ENCODE data around the gene PPP1R13L.
"Not testable (repeated sequence)": the region's sequence is repeated elsewhere in the genome, so short reads cannot be mapped to it uniquely, and the experiment has no call there.

The PPP1R13L gene

GRCh38 chr19:45419396-45419795 is 14.5 kb upstream of the PPP1R13L start:
- Histone ChIP-seq H3K36me3 (ENCODE audit: insufficient read depth, low read length) (peaks cover 51% of the 10 kb centered on the region), H3K9ac (ENCODE audit: low read depth, low read length) (no peak overlapping the region), H3K9me3 (ENCODE audit: insufficient read depth, low read depth, low read length) (no peaks in the 10 kb centered on the region), H3K4me1 (ENCODE audit: insufficient read depth, low read length) (no peaks in the 10 kb centered on the region; the same call in 1 of the 2 replicates), H3K27me3 (ENCODE audit: insufficient read depth, low read length) (no peaks in the 10 kb centered on the region), H3K27ac (ENCODE audit: low read depth, low read length) (no peak overlapping the region), H3K4me3 (ENCODE audit: low read length) (no peak overlapping the region)
- 91% methylated on average over 4 of the region's 4 CpGs for WGBS

- Histone ChIP-seq H3K27ac (ENCODE audit: low read depth, low read length) (no peak overlapping the region), H3K9ac (ENCODE audit: low read depth, low read length) (no peak overlapping the region), H3K9me3 (ENCODE audit: insufficient read depth, low read depth, low read length) (no peaks in the 10 kb centered on the region), H3K27me3 (ENCODE audit: insufficient read depth, low read length) (no peaks in the 10 kb centered on the region), H3K4me1 (ENCODE audit: insufficient read depth, low read length) (no peaks in the 10 kb centered on the region; the same call in 1 of the 2 replicates), H3K36me3 (ENCODE audit: insufficient read depth, low read length) (peaks cover 57% of the 10 kb centered on the region), H3K4me3 (ENCODE audit: low read length) (no peak overlapping the region)
- WGBS = 98% methylated on average over 7 of the region's 9 CpGs
Observed at GRCh38 chr19:45418802-45419201, 13.9 kb upstream of the PPP1R13L start.

- no peak overlapping the region for H3K4me3 ChIP-seq (ENCODE audit: low read length)
- no peak overlapping the region for H3K27ac ChIP-seq (ENCODE audit: low read depth, low read length)
- no peaks in the 10 kb centered on the region for H3K27me3 ChIP-seq (ENCODE audit: insufficient read depth, low read length)
- no peak overlapping the region for H3K9ac ChIP-seq (ENCODE audit: low read depth, low read length)
- peaks cover 72% of the 10 kb centered on the region for H3K36me3 ChIP-seq (ENCODE audit: insufficient read depth, low read length)
- 93% methylated on average over 4 of the region's 4 CpGs for WGBS
- no peaks in the 10 kb centered on the region for H3K9me3 ChIP-seq (ENCODE audit: insufficient read depth, low read depth, low read length)
- H3K4me1 ChIP-seq (ENCODE audit: insufficient read depth, low read length) = no peaks in the 10 kb centered on the region; the same call in 1 of the 2 replicates
Observed at GRCh38 chr19:45417151-45417550, 12.3 kb upstream of the PPP1R13L start.

GRCh38 chr19:45414468-45414867 is 9.6 kb upstream of the PPP1R13L start:
- no peak overlapping the region for H3K27ac ChIP-seq (ENCODE audit: low read depth, low read length)
- H3K4me1 ChIP-seq (ENCODE audit: insufficient read depth, low read length) = no peaks in the 10 kb centered on the region
- peaks cover 73% of the 10 kb centered on the region for H3K36me3 ChIP-seq (ENCODE audit: insufficient read depth, low read length)
- WGBS = 95% methylated on average over 8 of the region's 8 CpGs
- H3K4me3 ChIP-seq (ENCODE audit: low read length) = no peak overlapping the region
- H3K27me3 ChIP-seq (ENCODE audit: insufficient read depth, low read length) = no peaks in the 10 kb centered on the region
- no peaks in the 10 kb centered on the region for H3K9me3 ChIP-seq (ENCODE audit: insufficient read depth, low read depth, low read length)
- H3K9ac ChIP-seq (ENCODE audit: low read depth, low read length) = no peak overlapping the region

GRCh38 chr19:45413497-45413896 is 8.6 kb upstream of the PPP1R13L start:
- WGBS = 93% methylated on average over 6 of the region's 6 CpGs
- Histone ChIP-seq H3K27me3 (ENCODE audit: insufficient read depth, low read length) (no peaks in the 10 kb centered on the region), H3K4me1 (ENCODE audit: insufficient read depth, low read length) (no peaks in the 10 kb centered on the region), H3K4me3 (ENCODE audit: low read length) (no peak overlapping the region), H3K27ac (ENCODE audit: low read depth, low read length) (no peak overlapping the region), H3K9me3 (ENCODE audit: insufficient read depth, low read depth, low read length) (no peaks in the 10 kb centered on the region), H3K36me3 (ENCODE audit: insufficient read depth, low read length) (peaks cover 72% of the 10 kb centered on the region), H3K9ac (ENCODE audit: low read depth, low read length) (no peak overlapping the region)

- not testable (repeated sequence) for H3K9me3 ChIP-seq (ENCODE audit: insufficient read depth, low read depth, low read length); H3K9ac ChIP-seq (ENCODE audit: low read depth, low read length); H3K27me3 ChIP-seq (ENCODE audit: insufficient read depth, low read length); H3K4me3 ChIP-seq (ENCODE audit: low read length); H3K27ac ChIP-seq (ENCODE audit: low read depth, low read length); H3K4me1 ChIP-seq (ENCODE audit: insufficient read depth, low read length)
- WGBS = 100% methylated on average over 3 of the region's 4 CpGs
- H3K36me3 ChIP-seq (ENCODE audit: insufficient read depth, low read length) = peaks cover 55% of the 10 kb centered on the region
Observed at GRCh38 chr19:45410330-45410729, 5.5 kb upstream of the PPP1R13L start.

- Histone ChIP-seq H3K36me3 (ENCODE audit: insufficient read depth, low read length) (peaks cover 51% of the 10 kb centered on the region), H3K27ac (ENCODE audit: low read depth, low read length) (no peak overlapping the region), H3K9me3 (ENCODE audit: insufficient read depth, low read depth, low read length) (no peaks in the 10 kb centered on the region), H3K4me3 (ENCODE audit: low read length) (no peak overlapping the region), H3K4me1 (ENCODE audit: insufficient read depth, low read length) (peaks cover 3% of the 10 kb centered on the region; the same call in 1 of the 2 replicates), H3K9ac (ENCODE audit: low read depth, low read length) (no peak overlapping the region), H3K27me3 (ENCODE audit: insufficient read depth, low read length) (no peaks in the 10 kb centered on the region)
- WGBS = 89% methylated on average over 4 of the region's 4 CpGs
Observed at GRCh38 chr19:45409557-45409920, 4.7 kb upstream of the PPP1R13L start.

GRCh38 chr19:45408830-45409556 is 4.1 kb upstream of the PPP1R13L start:
- no peak overlapping the region for H3K4me3 ChIP-seq (ENCODE audit: low read length)
- H3K27ac ChIP-seq (ENCODE audit: low read depth, low read length) = no peak overlapping the region
- no peak overlapping the region for H3K9ac ChIP-seq (ENCODE audit: low read depth, low read length)
- no peaks in the 10 kb centered on the region for H3K9me3 ChIP-seq (ENCODE audit: insufficient read depth, low read depth, low read length)
- peaks cover 3% of the 10 kb centered on the region; the same call in 1 of the 2 replicates for H3K4me1 ChIP-seq (ENCODE audit: insufficient read depth, low read length)
- 92% methylated on average over 15 of the region's 15 CpGs for WGBS
- no peaks in the 10 kb centered on the region for H3K27me3 ChIP-seq (ENCODE audit: insufficient read depth, low read length)
- peaks cover 46% of the 10 kb centered on the region for H3K36me3 ChIP-seq (ENCODE audit: insufficient read depth, low read length)

- Histone ChIP-seq H3K9me3 (ENCODE audit: insufficient read depth, low read depth, low read length) (no peaks in the 10 kb centered on the region), H3K4me1 (ENCODE audit: insufficient read depth, low read length) (peaks cover 10% of the 10 kb centered on the region), H3K9ac (ENCODE audit: low read depth, low read length) (no peak overlapping the region), H3K4me3 (ENCODE audit: low read length) (no peak overlapping the region), H3K27me3 (ENCODE audit: insufficient read depth, low read length) (peaks cover 3% of the 10 kb centered on the region; the same call in 1 of the 2 replicates), H3K36me3 (ENCODE audit: insufficient read depth, low read length) (peaks cover 37% of the 10 kb centered on the region), H3K27ac (ENCODE audit: low read depth, low read length) (no peak overlapping the region)
- WGBS = 94% methylated on average over 8 of the region's 8 CpGs
Observed at GRCh38 chr19:45408121-45408520, 3.3 kb upstream of the PPP1R13L start.

- H3K27ac ChIP-seq (ENCODE audit: low read depth, low read length); H3K27me3 ChIP-seq (ENCODE audit: insufficient read depth, low read length); H3K9me3 ChIP-seq (ENCODE audit: insufficient read depth, low read depth, low read length): not testable (repeated sequence)
- 89% methylated on average over 5 of the region's 5 CpGs for WGBS
- Histone ChIP-seq H3K4me3 (ENCODE audit: low read length) (peak overlapping the region; percentile 87), H3K4me1 (ENCODE audit: insufficient read depth, low read length) (peaks cover 15% of the 10 kb centered on the region), H3K9ac (ENCODE audit: low read depth, low read length) (peak overlapping the region; percentile 99; the same call in 1 of the 2 replicates), H3K36me3 (ENCODE audit: insufficient read depth, low read length) (peaks cover 32% of the 10 kb centered on the region)
Observed at GRCh38 chr19:45407585-45407984, 2.7 kb upstream of the PPP1R13L start.

- WGBS = under 1% methylated on average over 10 of the region's 10 CpGs
- Histone ChIP-seq H3K36me3 (ENCODE audit: insufficient read depth, low read length) (peaks cover 27% of the 10 kb centered on the region), H3K9ac (ENCODE audit: low read depth, low read length) (peak overlapping the region; percentile 99), H3K27me3 (ENCODE audit: insufficient read depth, low read length) (peaks cover 8% of the 10 kb centered on the region; the same call in 1 of the 2 replicates), H3K9me3 (ENCODE audit: insufficient read depth, low read depth, low read length) (no peaks in the 10 kb centered on the region), H3K4me1 (ENCODE audit: insufficient read depth, low read length) (peaks cover 15% of the 10 kb centered on the region), H3K27ac (ENCODE audit: low read depth, low read length) (no peak overlapping the region), H3K4me3 (ENCODE audit: low read length) (peak overlapping the region; percentile 87)
Observed at GRCh38 chr19:45407091-45407375, 2.2 kb upstream of the PPP1R13L start.
